Measurements from ENCODE around the gene SGMS1. TPM values are rescaled to one million over a fixed set of nuclear protein-coding genes. Genes with fewer than 3 reads are reported as not detected.

SGMS1 gene
- total and polyA plus RNA-seq, 12 donors, result 7.3 to 24.3 (median 17.1) TPM

DNA sequence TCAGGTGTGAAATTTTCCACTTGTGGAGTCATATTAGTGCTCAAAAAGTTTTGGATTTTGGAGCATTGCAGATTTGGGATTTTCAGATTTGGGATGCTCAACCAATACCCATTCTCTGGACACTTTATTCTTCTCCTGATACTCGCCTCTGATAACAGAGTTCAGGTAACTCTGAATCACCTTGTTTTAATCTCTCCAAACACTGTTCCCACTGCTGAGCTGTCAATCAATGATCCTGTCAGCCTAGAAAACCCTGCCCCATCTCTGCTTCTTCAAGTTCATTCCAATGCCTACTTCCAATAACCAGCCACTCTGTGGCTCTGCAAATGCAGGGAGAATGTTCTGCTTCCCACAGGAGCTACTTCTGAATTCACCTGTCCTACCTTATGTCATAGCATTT is 21.8 kb downstream of the SGMS1 start:
- peaks cover 0 to 85% (median 75%) of the 10 kb centered on the region in 9 donors for H3K4me1 ChIP-seq

DNA sequence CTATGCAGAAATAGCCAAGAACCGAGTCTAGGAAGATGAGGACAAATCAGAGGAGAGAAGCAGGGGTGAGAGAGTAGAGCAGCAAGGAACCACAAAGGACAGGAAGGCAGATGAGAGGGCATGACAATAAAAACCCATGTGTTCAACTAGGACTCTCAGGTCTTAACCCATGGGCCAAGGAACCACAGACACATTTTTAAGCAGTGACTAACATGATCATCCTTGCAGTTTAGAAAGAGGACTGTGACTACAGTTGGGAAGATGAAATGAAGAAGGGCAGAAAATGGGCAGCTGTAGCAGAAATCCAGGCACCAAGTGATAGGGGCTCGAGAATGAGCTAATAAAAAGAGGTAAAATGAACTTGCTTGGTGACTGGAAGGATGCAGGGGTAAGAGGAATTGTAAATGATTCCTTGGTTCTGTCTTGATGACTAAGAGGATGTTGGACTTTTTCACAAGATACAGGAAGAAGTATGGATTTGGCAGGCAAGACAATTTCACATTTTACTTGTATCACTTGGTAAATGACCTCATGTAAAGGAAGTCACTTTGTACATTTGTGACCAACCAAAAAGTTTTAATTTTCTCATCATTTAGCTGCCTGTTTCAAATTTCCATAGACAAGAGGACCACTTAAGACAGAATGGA is 22.8 kb downstream of the SGMS1 start:
- no peak for DNase-seq
- no peak for ATAC-seq
- 86 to 87% methylated on average over 2 of the region's 2 CpGs for WGBS, 2 donors
- TF ChIP-seq, protein P1, sequence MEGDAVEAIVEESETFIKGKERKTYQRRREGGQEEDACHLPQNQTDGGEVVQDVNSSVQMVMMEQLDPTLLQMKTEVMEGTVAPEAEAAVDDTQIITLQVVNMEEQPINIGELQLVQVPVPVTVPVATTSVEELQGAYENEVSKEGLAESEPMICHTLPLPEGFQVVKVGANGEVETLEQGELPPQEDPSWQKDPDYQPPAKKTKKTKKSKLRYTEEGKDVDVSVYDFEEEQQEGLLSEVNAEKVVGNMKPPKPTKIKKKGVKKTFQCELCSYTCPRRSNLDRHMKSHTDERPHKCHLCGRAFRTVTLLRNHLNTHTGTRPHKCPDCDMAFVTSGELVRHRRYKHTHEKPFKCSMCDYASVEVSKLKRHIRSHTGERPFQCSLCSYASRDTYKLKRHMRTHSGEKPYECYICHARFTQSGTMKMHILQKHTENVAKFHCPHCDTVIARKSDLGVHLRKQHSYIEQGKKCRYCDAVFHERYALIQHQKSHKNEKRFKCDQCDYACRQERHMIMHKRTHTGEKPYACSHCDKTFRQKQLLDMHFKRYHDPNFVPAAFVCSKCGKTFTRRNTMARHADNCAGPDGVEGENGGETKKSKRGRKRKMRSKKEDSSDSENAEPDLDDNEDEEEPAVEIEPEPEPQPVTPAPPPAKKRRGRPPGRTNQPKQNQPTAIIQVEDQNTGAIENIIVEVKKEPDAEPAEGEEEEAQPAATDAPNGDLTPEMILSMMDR (IDR thresholded peaks at IDR 0.05), result no peak
- Histone ChIP-seq H3K9me3 (no peaks in the 10 kb centered on the region), H3K27me3 (no peaks in the 10 kb centered on the region), H3K4me3 (no peak overlapping the region), H3K4me1 (peaks cover 0 to 83% (median 67%) of the 10 kb centered on the region in 9 donors), H3K27ac (peak overlapping the region in 1 of 10 donors; percentile 1), H3K36me3 (no peaks in the 10 kb centered on the region)
- intact Hi-C loops (cut with DNase I), result loop anchor here in 1 of 10 donors (10.0 kb wide), 1 partner anchor 46 kb away; no protein-coding TSS in a partner anchor

More for the DNA sequence above, 21.8 kb downstream of the SGMS1 start:
- Histone ChIP-seq H3K27me3 (no peaks in the 10 kb centered on the region), H3K9me3 (no peaks in the 10 kb centered on the region), H3K27ac (peak overlapping the region in 2 of 10 donors; percentile 67 to 80), H3K4me3 (no peak overlapping the region), H3K36me3 (no peaks in the 10 kb centered on the region)
- TF ChIP-seq, protein P1 (IDR thresholded peaks at IDR 0.05), result no peak
- intact Hi-C loops (cut with DNase I), result loop anchor here in 1 of 10 donors (10.0 kb wide), 1 partner anchor 47 kb away; no protein-coding TSS in a partner anchor
- DNase-seq, result no peak
- ATAC-seq, result no peak
- WGBS, 2 donors, result 92 to 96% methylated on average over 1 of the region's 1 CpG

DNA sequence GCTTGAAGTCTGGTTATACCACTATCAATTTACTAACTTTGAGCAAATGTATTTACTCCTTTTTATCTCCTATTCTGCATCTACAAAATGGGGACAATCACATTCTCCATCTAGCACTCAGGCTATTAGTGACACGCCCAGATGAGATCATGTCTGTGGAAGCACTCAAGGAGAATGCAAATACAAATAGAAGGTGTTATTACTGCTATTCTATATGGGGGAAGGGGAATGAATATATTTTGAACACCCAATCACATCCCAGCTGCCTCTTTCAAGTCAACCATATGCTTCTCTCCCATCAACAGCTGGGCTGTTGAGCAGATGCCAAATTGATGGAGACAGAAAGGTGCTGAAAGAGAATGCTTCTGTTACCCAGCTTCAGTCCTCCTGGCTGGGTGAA is 23.5 kb downstream of the SGMS1 start:
- TF ChIP-seq, protein P1 (IDR thresholded peaks at IDR 0.05), result no peak
- Histone ChIP-seq H3K4me3 (no peak overlapping the region), H3K9me3 (no peaks in the 10 kb centered on the region), H3K4me1 (peaks cover 0 to 80% (median 60%) of the 10 kb centered on the region in 9 donors), H3K36me3 (no peaks in the 10 kb centered on the region), H3K27me3 (no peaks in the 10 kb centered on the region), H3K27ac (peak overlapping the region in 1 of 10 donors; percentile 8)
- intact Hi-C loops (cut with DNase I), result loop anchor here in 1 of 10 donors (10.0 kb wide), 1 partner anchor 45 kb away; no protein-coding TSS in a partner anchor
- 88 to 90% methylated on average over 1 of the region's 1 CpG for WGBS, 2 donors
- DNase-seq (no peak), ATAC-seq (no peak)

DNA sequence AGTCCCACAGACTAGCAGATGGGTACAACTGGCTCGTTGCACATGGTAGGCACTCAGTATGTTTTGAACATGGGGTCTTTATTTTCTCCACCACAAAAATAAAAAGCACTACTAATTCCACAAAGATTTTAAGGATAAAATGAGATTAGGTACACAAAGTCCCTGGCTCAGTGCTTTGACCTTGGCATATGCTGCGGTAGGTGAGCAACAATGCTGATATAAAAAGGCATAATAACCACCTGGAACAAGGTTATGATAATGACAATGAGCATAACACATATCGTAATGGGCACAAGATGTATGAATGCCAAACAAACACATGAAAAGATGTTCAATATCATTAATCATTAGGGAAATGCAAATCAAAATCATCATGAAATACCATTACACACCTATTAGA is 26.9 kb downstream of the SGMS1 start:
- ATAC-seq, result no peak
- Histone ChIP-seq H3K4me1 (peaks cover 0 to 60% (median 39%) of the 10 kb centered on the region in 9 donors), H3K9me3 (no peaks in the 10 kb centered on the region), H3K36me3 (no peaks in the 10 kb centered on the region), H3K4me3 (no peak overlapping the region), H3K27ac (no peak overlapping the region), H3K27me3 (no peaks in the 10 kb centered on the region)
- TF ChIP-seq, protein P1 (IDR thresholded peaks at IDR 0.05), result no peak
- no peak for DNase-seq
- WGBS, 2 donors, result 77 to 84% methylated on average over 3 of the region's 3 CpGs
- intact Hi-C loops (cut with DNase I), result no loop called here

All from heart right ventricle (tissue), 16 donors.